Stimulated activated CD8-positive, alpha-beta memory T cell treated with anti-CD3 and anti-CD28 coated beads, Interleukin-7, amount 100 ng/mL, for 4 hours (primary cell): ENCODE data around the gene TMEM150B.

Experiments used
- DNase-seq, 2 donors: peaks; one replicate each; pipeline ENCODE4 v3.0.0-alpha.2; 2020; ENCODE audit warnings: low read depth in 2 of 2

Gene TMEM150B, protein sequence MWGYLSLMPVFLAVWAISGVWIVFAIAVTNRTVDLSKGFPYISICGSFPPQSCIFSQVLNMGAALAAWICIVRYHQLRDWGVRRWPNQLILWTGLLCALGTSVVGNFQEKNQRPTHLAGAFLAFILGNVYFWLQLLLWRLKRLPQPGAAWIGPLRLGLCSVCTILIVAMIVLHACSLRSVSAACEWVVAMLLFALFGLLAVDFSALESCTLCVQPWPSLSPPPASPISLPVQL

GRCh38 chr19:55325172-55325571, at the start of gene TMEM150B:
TSS of gene TMEM150B (minus strand) at chr19:55325341. CDS start at chr19:55321036, 4,305 bp downstream.
- no peak for DNase-seq

- no peak for DNase-seq
Observed at GRCh38 chr19:55373993-55374757, 49.0 kb upstream of the TMEM150B start.

GRCh38 chr19:55373306-55373992, 48.3 kb upstream of the TMEM150B start:
- no peak for DNase-seq

DNA sequence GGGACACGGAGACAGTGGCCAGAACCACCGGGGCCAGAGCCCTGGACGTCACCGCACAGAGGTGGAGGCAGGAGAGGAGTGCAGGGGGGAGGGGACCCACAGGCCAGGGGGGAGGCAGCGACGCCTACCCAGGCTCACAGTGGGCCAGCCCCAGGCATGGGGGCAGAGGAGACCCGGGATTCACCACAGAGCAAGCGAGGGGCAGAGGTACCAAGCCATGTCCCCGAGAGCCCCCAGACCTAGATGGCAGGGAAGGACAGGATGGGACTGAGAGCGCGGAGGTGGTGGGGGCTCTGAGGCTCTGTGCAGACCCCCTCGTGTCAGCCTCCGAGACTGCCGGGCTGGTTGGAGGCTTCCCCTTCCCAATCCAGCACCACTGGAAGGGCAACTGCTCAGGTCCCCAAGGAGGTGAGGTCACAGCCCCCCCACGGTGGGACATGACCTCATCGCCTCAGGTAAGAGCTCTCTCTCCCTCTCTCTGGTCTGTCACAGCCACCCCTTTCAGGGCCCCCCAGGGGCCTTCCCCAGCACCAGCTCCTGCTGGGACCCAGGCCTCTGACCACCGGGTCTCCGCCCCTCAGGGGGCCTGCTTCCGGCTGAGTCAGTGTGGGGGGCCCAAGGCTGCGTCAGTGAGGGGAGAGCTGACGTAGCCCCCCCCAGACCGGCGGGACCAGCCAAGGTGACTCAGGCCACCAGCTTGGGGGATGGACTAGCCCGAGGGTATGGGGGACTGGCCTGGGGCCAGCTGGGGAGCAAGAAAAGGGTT, 47.4 kb upstream of the TMEM150B start:
- no peak for DNase-seq

DNA sequence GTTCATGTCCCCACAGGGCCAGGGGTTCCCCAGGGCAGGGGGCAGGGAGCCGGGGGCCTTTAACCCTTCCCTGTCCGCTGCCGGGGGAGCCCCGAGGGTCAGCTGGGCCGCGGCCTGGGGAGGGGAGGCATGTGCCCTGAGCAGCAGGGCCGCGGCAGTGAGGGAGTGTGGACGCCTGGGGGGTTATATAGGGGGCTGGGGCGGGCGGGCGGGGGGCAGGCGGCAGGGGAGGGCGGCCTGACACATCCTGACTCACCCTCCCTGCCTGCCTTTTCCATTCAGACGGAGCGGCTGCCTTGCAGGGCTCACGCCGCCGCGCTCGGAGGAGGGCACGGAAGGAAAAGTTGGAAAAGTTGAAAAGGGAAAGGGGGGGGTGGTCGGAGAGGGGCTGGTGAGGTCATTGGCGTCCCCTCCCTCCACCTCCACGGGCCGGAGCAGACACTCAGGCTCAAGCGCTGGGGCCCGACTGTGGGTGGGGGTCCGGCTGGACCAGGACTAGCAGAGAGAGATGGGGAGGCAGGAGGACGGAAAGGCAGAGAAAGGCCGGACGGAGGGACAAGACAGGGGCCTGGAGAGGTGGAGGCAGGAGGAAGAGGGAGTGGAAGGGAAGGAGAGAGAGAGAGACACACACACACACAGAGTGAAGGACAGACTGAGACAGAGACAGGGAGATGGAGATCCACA, 45.3 kb upstream of the TMEM150B start, which contains the start of gene IL11:
IL11 (minus strand) TSS at position 159 of the 684 bp plus-strand sequence; CDS start at position 6, 153 bp downstream.
- no peak for DNase-seq

DNA sequence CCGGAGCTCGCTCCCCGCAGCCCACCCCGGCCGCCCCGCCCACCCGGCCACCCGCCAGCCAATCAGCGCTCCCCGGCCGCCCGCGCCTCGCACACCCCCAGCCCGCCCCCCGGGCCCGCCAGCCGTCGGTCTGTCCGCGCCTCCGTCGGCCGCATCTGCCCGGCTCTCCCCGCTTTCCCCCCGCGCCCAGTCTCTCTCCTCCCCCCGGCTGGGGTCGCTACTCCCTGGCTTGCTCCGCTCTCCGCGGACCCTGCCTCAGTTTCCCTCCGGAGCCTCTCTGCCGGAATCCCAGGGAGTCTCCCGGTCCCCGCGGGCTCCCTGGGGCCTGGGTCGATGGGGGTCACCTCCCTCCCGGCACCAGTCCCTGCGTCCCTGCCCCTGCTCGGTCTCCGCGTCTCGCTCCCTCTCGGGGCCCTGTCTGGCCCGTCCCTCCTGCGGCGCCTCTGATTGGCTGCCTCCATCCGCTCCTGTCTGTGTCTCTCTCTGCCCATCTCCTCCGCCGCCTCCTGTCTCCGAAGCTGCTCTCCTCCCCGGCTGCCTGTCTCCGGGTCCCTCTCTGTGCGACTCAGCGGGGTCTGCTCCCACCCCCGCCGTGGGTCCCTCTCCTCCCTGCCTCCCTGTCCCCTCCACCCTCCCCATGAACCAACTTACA, 44.6 kb upstream of the TMEM150B start:
- DNase-seq = no peak

- DNase-seq = peak in 1 of 2 donors; percentile 32
Observed at GRCh38 chr19:55368701-55369563, 43.8 kb upstream of the TMEM150B start.

DNA sequence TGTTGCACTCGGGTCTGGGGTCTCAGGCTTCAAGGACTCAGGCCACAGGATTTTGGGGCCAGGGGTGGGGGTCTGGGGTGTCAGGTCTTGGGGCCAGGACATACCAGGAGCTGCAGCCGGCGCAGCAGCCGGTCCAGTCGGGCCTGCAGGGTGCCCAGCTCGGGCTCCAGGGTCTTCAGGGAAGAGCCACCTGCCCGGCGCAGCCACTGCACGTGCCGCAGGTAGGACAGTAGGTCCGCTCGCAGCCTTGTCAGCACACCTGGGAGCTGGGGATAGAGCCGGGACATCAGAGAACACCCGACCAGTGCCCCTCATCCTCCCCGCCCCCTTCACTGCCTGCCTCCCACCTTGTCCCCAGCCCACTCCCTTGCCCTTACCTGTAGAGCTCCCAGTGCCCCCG, 43.0 kb upstream of the TMEM150B start:
- DNase-seq = no peak

DNA sequence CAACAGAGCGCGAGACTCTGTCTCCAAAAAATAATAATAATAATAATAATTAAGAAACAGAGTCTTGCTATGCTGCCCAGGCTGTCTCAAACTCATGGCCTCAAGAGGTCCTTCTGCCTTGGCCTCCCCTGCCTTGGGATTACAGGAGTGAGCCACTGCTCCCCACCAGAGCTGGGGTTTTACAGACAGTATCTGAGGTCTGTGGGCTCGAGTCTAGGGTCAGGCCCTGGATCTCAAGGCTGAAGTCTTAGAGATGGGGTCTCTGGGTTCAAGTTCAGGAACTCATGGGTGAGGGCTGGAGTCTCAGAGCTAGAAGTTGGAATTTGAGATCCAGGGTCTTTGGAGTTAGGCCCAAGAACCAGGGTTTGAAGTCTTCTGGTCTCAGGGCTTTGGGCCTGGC, 41.6 kb upstream of the TMEM150B start:
- no peak for DNase-seq

- DNase-seq = no peak
Observed at GRCh38 chr19:55365964-55366363, 40.8 kb upstream of the TMEM150B start.

- no peak for DNase-seq
Observed at GRCh38 chr19:55365245-55365644, 40.1 kb upstream of the TMEM150B start.

- DNase-seq = no peak
Observed at GRCh38 chr19:55362990-55363716, 38.0 kb upstream of the TMEM150B start, which contains the start of gene GARIN5B. TSS of gene GARIN5B (minus strand) at chr19:55363260. CDS start at chr19:55363066, 194 bp downstream.

- no peak for DNase-seq
Observed at GRCh38 chr19:55362174-55362989, 37.2 kb upstream of the TMEM150B start.

- no peak for DNase-seq
Observed at GRCh38 chr19:55360902-55361301, 35.8 kb upstream of the TMEM150B start.

DNA sequence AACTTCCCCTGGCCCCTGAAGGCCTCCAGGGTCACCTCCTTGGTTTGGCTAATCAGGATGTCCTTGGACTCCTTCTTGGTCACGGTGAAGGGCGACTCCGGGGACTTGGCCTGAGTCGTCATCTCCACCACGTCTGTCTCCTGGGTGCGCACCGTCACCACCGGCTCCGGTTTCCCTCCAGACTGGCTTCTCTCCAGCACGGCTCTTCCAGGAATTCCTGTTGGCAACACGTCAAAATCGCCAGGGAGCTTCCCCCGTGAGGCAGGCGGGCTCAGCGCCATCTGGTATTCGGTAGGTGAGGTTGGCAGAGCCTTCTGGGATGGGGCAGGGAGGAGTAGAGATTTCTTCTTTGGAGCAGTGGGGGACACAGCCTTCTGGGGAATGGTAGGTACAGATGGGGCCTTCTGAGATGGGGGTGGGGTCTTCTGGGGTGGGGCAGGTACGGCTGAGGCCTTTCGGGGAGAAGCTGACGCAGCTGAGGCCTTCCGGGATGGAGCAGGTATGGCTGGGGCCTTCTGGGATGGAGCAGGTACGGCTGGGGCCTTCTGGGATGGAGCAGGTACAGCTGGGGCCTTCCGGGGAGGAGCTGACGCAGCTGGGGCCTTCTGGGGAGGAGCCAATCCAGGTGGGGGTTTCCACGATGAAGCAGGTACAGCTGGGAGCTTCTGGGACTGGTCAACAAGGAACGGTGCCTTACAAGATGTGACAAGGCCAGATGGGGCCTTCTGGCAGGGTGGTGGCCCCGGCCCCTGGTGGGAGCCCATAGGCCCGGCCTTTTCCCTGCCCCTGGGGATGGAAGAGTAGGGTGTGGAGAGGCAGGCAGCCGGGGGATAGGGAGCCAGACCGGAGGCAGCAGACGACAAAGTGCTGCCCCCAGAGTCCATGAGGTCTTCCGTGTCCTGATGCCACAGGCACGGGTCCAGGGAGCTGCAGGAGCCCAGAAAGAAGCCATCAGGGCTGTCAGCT, 34.1 kb upstream of the TMEM150B start:
- no peak for DNase-seq

- DNase-seq = no peak
Observed at GRCh38 chr19:55358493-55358892, 33.4 kb upstream of the TMEM150B start.
